C4-2B (cell line): ENCODE results near the gene CCDC82.

ENCODE experiments used
- ZFX ChIP-seq: fragments of 450-650 bp; IDR thresholded peaks from 2 replicates; pipeline ENCODE4 v1.6.1; 2017
- TF ChIP-seq, protein P1 (sequence below): fragments of 450-650 bp; conservative IDR thresholded peaks from 2 replicates; pipeline ENCODE4 v1.5.1; 2017; ENCODE audit warnings: mild to moderate bottlenecking

DNA sequence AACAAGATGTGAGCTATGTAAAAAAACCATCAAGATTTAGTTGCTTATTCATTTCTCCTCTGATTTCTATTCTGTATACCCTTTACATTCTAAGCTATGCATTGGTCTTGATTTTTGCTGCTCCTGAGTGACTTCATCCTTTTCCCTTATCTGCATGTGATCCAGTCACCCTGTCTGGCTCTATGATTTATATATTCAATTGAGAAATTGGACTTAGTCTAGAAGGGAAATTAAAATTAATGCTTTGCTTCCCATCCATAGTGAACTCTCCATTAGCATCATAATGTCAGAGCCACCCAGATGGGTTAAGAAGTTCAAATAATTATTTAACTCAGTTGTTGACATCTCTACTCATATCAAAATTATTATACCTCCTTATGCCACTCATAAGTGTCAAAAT is 5.1 kb upstream of the CCDC82 start:
- TF ChIP-seq, protein P1, sequence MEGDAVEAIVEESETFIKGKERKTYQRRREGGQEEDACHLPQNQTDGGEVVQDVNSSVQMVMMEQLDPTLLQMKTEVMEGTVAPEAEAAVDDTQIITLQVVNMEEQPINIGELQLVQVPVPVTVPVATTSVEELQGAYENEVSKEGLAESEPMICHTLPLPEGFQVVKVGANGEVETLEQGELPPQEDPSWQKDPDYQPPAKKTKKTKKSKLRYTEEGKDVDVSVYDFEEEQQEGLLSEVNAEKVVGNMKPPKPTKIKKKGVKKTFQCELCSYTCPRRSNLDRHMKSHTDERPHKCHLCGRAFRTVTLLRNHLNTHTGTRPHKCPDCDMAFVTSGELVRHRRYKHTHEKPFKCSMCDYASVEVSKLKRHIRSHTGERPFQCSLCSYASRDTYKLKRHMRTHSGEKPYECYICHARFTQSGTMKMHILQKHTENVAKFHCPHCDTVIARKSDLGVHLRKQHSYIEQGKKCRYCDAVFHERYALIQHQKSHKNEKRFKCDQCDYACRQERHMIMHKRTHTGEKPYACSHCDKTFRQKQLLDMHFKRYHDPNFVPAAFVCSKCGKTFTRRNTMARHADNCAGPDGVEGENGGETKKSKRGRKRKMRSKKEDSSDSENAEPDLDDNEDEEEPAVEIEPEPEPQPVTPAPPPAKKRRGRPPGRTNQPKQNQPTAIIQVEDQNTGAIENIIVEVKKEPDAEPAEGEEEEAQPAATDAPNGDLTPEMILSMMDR: no peak
- no peak for TF ChIP-seq ZFX
